ENCODE data around the gene DHRS2.

DNA sequence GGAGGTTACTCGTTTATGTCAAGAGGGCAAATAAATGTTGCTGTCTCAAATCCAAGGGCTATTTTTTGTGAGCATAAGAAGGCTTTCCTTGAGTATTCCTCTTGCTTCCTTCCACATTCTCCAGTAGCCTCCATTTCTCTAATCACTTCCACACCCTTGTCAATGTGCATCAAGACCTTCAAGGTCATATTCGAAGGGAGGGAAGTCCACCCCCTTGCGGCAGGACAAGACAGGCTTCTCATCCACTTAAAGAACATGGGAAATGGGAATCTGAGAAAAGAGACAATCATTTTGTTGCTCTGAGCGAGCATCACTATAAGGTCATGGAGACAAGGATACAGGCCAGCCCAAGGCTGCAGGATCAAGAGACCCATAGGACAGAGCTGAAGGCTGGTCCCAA, 13.2 kb upstream of the DHRS2 start:
- TF ChIP-seq, protein P1, sequence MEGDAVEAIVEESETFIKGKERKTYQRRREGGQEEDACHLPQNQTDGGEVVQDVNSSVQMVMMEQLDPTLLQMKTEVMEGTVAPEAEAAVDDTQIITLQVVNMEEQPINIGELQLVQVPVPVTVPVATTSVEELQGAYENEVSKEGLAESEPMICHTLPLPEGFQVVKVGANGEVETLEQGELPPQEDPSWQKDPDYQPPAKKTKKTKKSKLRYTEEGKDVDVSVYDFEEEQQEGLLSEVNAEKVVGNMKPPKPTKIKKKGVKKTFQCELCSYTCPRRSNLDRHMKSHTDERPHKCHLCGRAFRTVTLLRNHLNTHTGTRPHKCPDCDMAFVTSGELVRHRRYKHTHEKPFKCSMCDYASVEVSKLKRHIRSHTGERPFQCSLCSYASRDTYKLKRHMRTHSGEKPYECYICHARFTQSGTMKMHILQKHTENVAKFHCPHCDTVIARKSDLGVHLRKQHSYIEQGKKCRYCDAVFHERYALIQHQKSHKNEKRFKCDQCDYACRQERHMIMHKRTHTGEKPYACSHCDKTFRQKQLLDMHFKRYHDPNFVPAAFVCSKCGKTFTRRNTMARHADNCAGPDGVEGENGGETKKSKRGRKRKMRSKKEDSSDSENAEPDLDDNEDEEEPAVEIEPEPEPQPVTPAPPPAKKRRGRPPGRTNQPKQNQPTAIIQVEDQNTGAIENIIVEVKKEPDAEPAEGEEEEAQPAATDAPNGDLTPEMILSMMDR (IDR thresholded peaks at IDR 0.05; ENCODE audit: low read depth, low read length): no peak
- no peak for TF ChIP-seq EZH2phosphoT487 (IDR thresholded peaks at IDR 0.05; ENCODE audit: low read depth)

Measured in OCI-LY3 (cell line).